ENCODE results near the gene TRIM56.
A peak's percentile ranks its signal among the peaks of the same experiment; 100 is the strongest.
"Not testable (repeated sequence)": the region's sequence is repeated elsewhere in the genome, so short reads cannot be mapped to it uniquely, and the experiment has no call there.

TRIM56 gene

GRCh38 chr7:101125989-101126650 lies 40.8 kb downstream of the TRIM56 start:
- peaks cover 16% of the 10 kb centered on the region for H3K36me3 ChIP-seq (ENCODE audit: insufficient read depth, low read length)
- peak overlapping the region; percentile 60; the same call in 1 of the 2 replicates for H3K9ac ChIP-seq (ENCODE audit: low read depth, low read length)
- peaks cover 25% of the 10 kb centered on the region; the same call in 1 of the 2 replicates for H3K4me1 ChIP-seq (ENCODE audit: insufficient read depth, low read length)
- no peaks in the 10 kb centered on the region for H3K9me3 ChIP-seq (ENCODE audit: control insufficient read depth, insufficient read depth, low read length)

- H3K9ac ChIP-seq (ENCODE audit: low read depth, low read length), result peak within 1 kb of the TSS; percentile 60
- H3K4me1 ChIP-seq (ENCODE audit: insufficient read depth, low read length), result peaks cover 22% of the 10 kb centered on the region; the same call in 1 of the 2 replicates
- no peaks in the 10 kb centered on the region for H3K9me3 ChIP-seq (ENCODE audit: control insufficient read depth, insufficient read depth, low read length)
- peaks cover 17% of the 10 kb centered on the region for H3K36me3 ChIP-seq (ENCODE audit: insufficient read depth, low read length)
Measured at GRCh38 chr7:101126651-101127459, 41.6 kb downstream of the TRIM56 start, which contains the start of gene SERPINE1. Gene SERPINE1, plus strand, starts transcription at chr7:101127104. Its CDS starts 1,290 bp downstream, at chr7:101128394.

DNA sequence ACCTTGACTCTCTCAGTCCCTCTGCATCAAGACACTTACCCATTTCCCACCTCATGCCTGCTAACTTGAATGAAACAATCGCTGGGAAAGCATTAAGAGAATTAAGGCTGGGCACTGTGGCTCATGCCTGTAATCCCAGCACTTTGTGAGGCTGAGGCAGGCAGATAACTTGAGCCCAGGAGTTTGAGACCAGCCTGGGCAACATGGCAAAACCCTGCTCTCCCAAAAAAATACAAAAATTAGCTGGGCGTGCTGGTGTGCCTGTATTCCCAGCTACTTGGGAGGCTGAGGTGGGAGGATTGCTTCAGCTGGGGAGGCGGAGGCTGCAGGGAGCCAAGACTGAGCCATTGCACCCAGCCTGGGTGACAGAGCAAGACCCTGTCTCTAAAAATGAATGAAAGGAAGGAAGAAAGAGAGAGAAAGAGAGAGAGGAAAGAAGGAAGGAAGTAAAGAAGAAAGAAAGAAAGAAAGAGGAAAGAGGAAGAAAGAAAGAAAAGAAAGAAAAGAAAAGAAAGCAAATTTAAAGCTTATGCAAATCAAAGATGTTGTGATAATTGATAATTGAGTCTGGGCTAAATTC lies 42.3 kb downstream of the TRIM56 start:
- Histone ChIP-seq H3K4me1 (ENCODE audit: insufficient read depth, low read length) (peaks cover 18% of the 10 kb centered on the region; the same call in 1 of the 2 replicates), H3K36me3 (ENCODE audit: insufficient read depth, low read length) (peaks cover 21% of the 10 kb centered on the region), H3K9ac (ENCODE audit: low read depth, low read length) (peak overlapping the region; percentile 60), H3K9me3 (ENCODE audit: control insufficient read depth, insufficient read depth, low read length) (no peaks in the 10 kb centered on the region)

DNA sequence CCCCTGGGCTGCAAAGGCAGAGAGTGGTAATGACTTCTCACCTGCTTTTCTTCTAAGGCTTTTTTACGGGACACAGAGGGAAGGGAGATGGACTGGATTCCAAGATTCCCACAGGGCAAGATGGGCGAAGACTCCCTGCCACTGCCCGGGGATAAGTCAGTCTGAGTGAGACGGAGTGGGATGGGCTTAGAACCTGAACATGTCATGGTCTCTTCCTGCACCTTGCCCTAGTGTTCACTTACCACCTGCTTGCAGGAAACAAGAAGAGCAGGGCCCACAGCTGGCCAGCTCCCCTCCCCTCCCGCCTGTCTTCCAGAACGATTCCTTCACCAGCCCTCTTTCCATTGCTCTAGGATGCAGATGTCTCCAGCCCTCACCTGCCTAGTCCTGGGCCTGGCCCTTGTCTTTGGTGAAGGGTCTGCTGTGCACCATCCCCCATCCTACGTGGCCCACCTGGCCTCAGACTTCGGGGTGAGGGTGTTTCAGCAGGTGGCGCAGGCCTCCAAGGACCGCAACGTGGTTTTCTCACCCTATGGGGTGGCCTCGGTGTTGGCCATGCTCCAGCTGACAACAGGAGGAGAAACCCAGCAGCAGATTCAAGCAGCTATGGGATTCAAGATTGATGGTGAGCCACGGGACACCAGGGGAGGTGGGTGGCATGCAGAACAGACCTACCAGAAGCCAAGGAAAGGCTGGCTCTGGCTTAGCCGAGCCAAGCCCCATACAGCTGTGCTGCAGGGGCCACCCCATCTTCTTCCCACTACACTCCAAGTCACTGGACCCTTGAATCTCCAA lies 43.0 kb downstream of the TRIM56 start:
- H3K9ac ChIP-seq (ENCODE audit: low read depth, low read length), result peak overlapping the region; percentile 60
- peaks cover 12% of the 10 kb centered on the region; the same call in 1 of the 2 replicates for H3K4me1 ChIP-seq (ENCODE audit: insufficient read depth, low read length)
- peaks cover 21% of the 10 kb centered on the region for H3K36me3 ChIP-seq (ENCODE audit: insufficient read depth, low read length)
- H3K9me3 ChIP-seq (ENCODE audit: control insufficient read depth, insufficient read depth, low read length), result no peaks in the 10 kb centered on the region

DNA sequence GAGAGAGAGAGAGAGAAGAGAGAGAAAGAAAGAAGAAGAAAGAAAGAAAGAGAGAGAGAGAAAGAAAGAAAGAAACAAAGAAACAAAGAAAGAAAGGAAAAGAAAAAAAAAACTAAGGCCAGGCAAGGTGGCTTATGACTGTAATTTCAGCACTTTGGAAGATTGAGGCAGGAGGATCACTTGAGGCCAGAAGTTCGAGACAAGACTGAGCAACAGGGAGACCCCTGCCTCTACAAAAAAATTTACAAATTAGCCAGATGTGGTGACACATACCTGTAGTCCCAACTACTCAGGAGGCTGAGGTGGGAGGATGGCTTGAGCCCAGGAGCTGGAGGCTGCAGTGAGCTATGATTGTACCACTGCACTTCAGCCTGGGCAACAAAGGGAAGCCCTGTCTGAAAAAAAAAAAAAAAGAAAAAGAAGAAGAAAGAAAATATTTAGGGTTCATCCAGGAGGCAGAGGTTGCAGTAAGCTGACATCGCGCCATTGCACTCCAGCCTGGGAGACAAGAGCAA lies 44.4 kb downstream of the TRIM56 start:
- Histone ChIP-seq H3K36me3 (ENCODE audit: insufficient read depth, low read length) (peaks cover 36% of the 10 kb centered on the region), H3K4me1 (ENCODE audit: insufficient read depth, low read length) (peaks cover 11% of the 10 kb centered on the region; the same call in 1 of the 2 replicates), H3K9ac (ENCODE audit: low read depth, low read length) (no peak overlapping the region), H3K9me3 (ENCODE audit: control insufficient read depth, insufficient read depth, low read length) (no peaks in the 10 kb centered on the region)

- H3K4me1 ChIP-seq (ENCODE audit: insufficient read depth, low read length); H3K9me3 ChIP-seq (ENCODE audit: control insufficient read depth, insufficient read depth, low read length); H3K9ac ChIP-seq (ENCODE audit: low read depth, low read length): not testable (repeated sequence)
- H3K36me3 ChIP-seq (ENCODE audit: insufficient read depth, low read length), result peaks cover 41% of the 10 kb centered on the region
Measured at GRCh38 chr7:101132626-101133600, 47.6 kb downstream of the TRIM56 start.

GRCh38 chr7:101133621-101134398 lies 48.5 kb downstream of the TRIM56 start:
- peaks cover 5% of the 10 kb centered on the region for H3K4me1 ChIP-seq (ENCODE audit: insufficient read depth, low read length)
- no peaks in the 10 kb centered on the region for H3K9me3 ChIP-seq (ENCODE audit: control insufficient read depth, insufficient read depth, low read length)
- H3K36me3 ChIP-seq (ENCODE audit: insufficient read depth, low read length), result peaks cover 39% of the 10 kb centered on the region
- no peak overlapping the region for H3K9ac ChIP-seq (ENCODE audit: low read depth, low read length)

DNA sequence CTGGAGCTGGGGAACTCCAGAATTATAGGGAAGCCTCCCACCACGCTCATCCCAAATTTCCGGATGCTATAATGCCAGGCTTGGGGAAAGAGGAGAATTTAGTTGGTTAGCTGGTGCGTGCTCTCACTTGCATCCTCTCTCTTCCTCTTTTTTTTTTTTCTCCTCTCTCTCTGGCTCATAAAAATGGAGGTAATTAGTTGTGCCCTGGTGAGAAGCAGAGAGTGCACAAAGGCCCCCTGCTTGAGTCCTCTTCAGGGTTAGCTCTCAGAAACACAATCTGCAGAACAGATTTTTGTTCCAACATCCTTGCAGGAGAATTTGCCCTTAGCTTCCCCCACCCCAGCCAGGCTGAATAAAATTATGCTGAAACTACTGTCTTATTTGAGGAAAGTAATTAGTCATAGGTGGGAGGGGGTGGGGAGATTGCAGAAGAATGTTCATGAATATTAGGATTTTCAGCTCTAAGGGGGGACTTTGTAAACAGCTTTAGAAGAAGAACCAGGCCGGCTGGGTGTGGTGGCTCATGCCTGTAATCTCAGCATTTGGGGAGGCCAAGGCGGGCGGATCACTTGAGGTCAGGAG lies 49.2 kb downstream of the TRIM56 start:
- no peak overlapping the region for H3K9ac ChIP-seq (ENCODE audit: low read depth, low read length)
- peaks cover 8% of the 10 kb centered on the region for H3K4me1 ChIP-seq (ENCODE audit: insufficient read depth, low read length)
- H3K9me3 ChIP-seq (ENCODE audit: control insufficient read depth, insufficient read depth, low read length), result no peaks in the 10 kb centered on the region
- peaks cover 39% of the 10 kb centered on the region for H3K36me3 ChIP-seq (ENCODE audit: insufficient read depth, low read length)

DNA sequence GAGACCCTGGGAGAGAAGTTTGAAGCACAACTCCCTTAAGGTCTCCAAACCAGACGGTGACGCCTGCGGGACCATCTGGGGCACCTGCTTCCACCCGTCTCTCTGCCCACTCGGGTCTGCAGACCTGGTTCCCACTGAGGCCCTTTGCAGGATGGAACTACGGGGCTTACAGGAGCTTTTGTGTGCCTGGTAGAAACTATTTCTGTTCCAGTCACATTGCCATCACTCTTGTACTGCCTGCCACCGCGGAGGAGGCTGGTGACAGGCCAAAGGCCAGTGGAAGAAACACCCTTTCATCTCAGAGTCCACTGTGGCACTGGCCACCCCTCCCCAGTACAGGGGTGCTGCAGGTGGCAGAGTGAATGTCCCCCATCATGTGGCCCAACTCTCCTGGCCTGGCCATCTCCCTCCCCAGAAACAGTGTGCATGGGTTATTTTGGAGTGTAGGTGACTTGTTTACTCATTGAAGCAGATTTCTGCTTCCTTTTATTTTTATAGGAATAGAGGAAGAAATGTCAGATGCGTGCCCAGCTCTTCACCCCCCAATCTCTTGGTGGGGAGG lies 52.5 kb downstream of the TRIM56 start:
- H3K9ac ChIP-seq (ENCODE audit: low read depth, low read length), result 0 out of 2 replicates have a peak overlapping the region, but pooled peaks have one; percentile 29
- no peaks in the 10 kb centered on the region for H3K9me3 ChIP-seq (ENCODE audit: control insufficient read depth, insufficient read depth, low read length)
- peaks cover 17% of the 10 kb centered on the region for H3K4me1 ChIP-seq (ENCODE audit: insufficient read depth, low read length)
- H3K36me3 ChIP-seq (ENCODE audit: insufficient read depth, low read length), result peaks cover 20% of the 10 kb centered on the region

GRCh38 chr7:101138213-101138870 lies 53.1 kb downstream of the TRIM56 start:
- H3K9ac ChIP-seq (ENCODE audit: low read depth, low read length), result peak overlapping the region; percentile 29; the same call in 1 of the 2 replicates
- H3K36me3 ChIP-seq (ENCODE audit: insufficient read depth, low read length), result peaks cover 18% of the 10 kb centered on the region
- peaks cover 17% of the 10 kb centered on the region for H3K4me1 ChIP-seq (ENCODE audit: insufficient read depth, low read length)
- H3K9me3 ChIP-seq (ENCODE audit: control insufficient read depth, insufficient read depth, low read length), result no peaks in the 10 kb centered on the region

GRCh38 chr7:101140339-101140699 lies 55.0 kb downstream of the TRIM56 start:
- Histone ChIP-seq H3K4me1 (ENCODE audit: insufficient read depth, low read length) (peaks cover 17% of the 10 kb centered on the region), H3K36me3 (ENCODE audit: insufficient read depth, low read length) (peaks cover 4% of the 10 kb centered on the region; the same call in 1 of the 2 replicates), H3K9ac (ENCODE audit: low read depth, low read length) (no peak overlapping the region), H3K9me3 (ENCODE audit: control insufficient read depth, insufficient read depth, low read length) (no peaks in the 10 kb centered on the region)

Data from ES-I3 (cell line).